ENCODE measurements around the gene CLDND1.

DNA sequence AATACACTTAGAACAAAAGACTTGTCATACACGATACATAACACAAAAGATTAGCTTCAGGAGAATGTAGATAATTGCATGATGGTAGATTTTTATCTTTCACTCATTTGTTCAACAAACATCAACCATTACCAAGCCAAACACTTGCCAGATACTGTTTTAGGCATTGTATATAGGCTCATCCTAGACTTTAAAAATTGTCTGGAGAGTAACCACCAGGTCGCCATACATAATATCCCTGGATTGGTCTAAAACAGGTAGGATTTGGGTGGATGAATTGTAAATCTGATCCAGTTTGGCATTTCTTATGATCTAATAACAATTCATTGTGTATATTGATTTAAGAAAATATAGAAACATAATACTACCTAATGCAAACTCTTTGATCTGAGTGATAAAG lies 31.9 kb upstream of the CLDND1 start:
- TF ChIP-seq, protein P1, sequence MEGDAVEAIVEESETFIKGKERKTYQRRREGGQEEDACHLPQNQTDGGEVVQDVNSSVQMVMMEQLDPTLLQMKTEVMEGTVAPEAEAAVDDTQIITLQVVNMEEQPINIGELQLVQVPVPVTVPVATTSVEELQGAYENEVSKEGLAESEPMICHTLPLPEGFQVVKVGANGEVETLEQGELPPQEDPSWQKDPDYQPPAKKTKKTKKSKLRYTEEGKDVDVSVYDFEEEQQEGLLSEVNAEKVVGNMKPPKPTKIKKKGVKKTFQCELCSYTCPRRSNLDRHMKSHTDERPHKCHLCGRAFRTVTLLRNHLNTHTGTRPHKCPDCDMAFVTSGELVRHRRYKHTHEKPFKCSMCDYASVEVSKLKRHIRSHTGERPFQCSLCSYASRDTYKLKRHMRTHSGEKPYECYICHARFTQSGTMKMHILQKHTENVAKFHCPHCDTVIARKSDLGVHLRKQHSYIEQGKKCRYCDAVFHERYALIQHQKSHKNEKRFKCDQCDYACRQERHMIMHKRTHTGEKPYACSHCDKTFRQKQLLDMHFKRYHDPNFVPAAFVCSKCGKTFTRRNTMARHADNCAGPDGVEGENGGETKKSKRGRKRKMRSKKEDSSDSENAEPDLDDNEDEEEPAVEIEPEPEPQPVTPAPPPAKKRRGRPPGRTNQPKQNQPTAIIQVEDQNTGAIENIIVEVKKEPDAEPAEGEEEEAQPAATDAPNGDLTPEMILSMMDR (conservative IDR thresholded peaks at IDR 0.05; ENCODE audit: low read length), result no peak
- TF ChIP-seq EZH2phosphoT487 (IDR thresholded peaks at IDR 0.05; ENCODE audit: borderline replicate concordance, low read depth, low read length), result no peak
